ENCODE measurements around the gene PHACTR1.
A peak's percentile ranks its signal among the peaks of the same experiment; 100 is the strongest.

PHACTR1 gene

GRCh38 chr6:13099771-13100170 is 383.2 kb downstream of the PHACTR1 start:
- no peak for TF ChIP-seq POU2F2 (IDR thresholded peaks at IDR 0.05; ENCODE audit: low read depth, low read length)
- no peak for TF ChIP-seq POLR2AphosphoS5 (IDR thresholded peaks at IDR 0.05; ENCODE audit: low read depth, low read length)
- TF ChIP-seq SPI1 (IDR thresholded peaks at IDR 0.05; ENCODE audit: low read depth, low read length): no peak
- no peak for TF ChIP-seq TAF1 (IDR thresholded peaks at IDR 0.05; ENCODE audit: low read depth, low read length)
- TF ChIP-seq POLR2A (IDR thresholded peaks at IDR 0.05; ENCODE audit: low read depth, low read length): no peak
- TF ChIP-seq PAX5 (IDR thresholded peaks at IDR 0.05; ENCODE audit: insufficient read depth, low read length, severe bottlenecking): no peak
- FAIRE-seq (peak; percentile 20), DNase-seq (ENCODE audit: insufficient read length, low spot score) (no peak)

GRCh38 chr6:13101409-13101808 is 384.8 kb downstream of the PHACTR1 start:
- no peak for TF ChIP-seq POU2F2 (IDR thresholded peaks at IDR 0.05; ENCODE audit: low read depth, low read length)
- no peak for TF ChIP-seq PAX5 (IDR thresholded peaks at IDR 0.05; ENCODE audit: insufficient read depth, low read length, severe bottlenecking)
- DNase-seq (ENCODE audit: insufficient read length, low spot score): no peak
- no peak for FAIRE-seq

GRCh38 chr6:13101985-13102384 is 385.4 kb downstream of the PHACTR1 start:
- no peak for TF ChIP-seq POLR2AphosphoS5 (IDR thresholded peaks at IDR 0.05; ENCODE audit: low read depth, low read length)
- no peak for TF ChIP-seq POU2F2 (IDR thresholded peaks at IDR 0.05; ENCODE audit: low read depth, low read length)
- TF ChIP-seq PAX5 (IDR thresholded peaks at IDR 0.05; ENCODE audit: insufficient read depth, low read length, severe bottlenecking): no peak
- no peak for TF ChIP-seq SPI1 (IDR thresholded peaks at IDR 0.05; ENCODE audit: low read depth, low read length)
- no peak for TF ChIP-seq TAF1 (IDR thresholded peaks at IDR 0.05; ENCODE audit: low read depth, low read length)
- TF ChIP-seq POLR2A (IDR thresholded peaks at IDR 0.05; ENCODE audit: low read depth, low read length): no peak
- DNase-seq (ENCODE audit: insufficient read length, low spot score) (no peak), FAIRE-seq (no peak)

- no peak for TF ChIP-seq TAF1 (IDR thresholded peaks at IDR 0.05; ENCODE audit: low read depth, low read length)
- TF ChIP-seq POLR2A (IDR thresholded peaks at IDR 0.05; ENCODE audit: low read depth, low read length): no peak
- no peak for TF ChIP-seq POLR2AphosphoS5 (IDR thresholded peaks at IDR 0.05; ENCODE audit: low read depth, low read length)
- TF ChIP-seq POU2F2 (IDR thresholded peaks at IDR 0.05; ENCODE audit: low read depth, low read length): no peak
- TF ChIP-seq PAX5 (IDR thresholded peaks at IDR 0.05; ENCODE audit: insufficient read depth, low read length, severe bottlenecking): no peak
- TF ChIP-seq SPI1 (IDR thresholded peaks at IDR 0.05; ENCODE audit: low read depth, low read length): no peak
- no peak for FAIRE-seq
- no peak for DNase-seq (ENCODE audit: insufficient read length, low spot score)
Observed at GRCh38 chr6:13103169-13103568, 386.6 kb downstream of the PHACTR1 start.

- FAIRE-seq (no peak), DNase-seq (ENCODE audit: insufficient read length, low spot score) (no peak)
- TF ChIP-seq POLR2AphosphoS5 (IDR thresholded peaks at IDR 0.05; ENCODE audit: low read depth, low read length) (no peak), PAX5 (IDR thresholded peaks at IDR 0.05; ENCODE audit: insufficient read depth, low read length, severe bottlenecking) (no peak)
Observed at GRCh38 chr6:13105139-13105538, 388.6 kb downstream of the PHACTR1 start.

- TF ChIP-seq POU2F2 (IDR thresholded peaks at IDR 0.05; ENCODE audit: low read depth, low read length): no peak
- TF ChIP-seq TAF1 (IDR thresholded peaks at IDR 0.05; ENCODE audit: low read depth, low read length): no peak
- DNase-seq (ENCODE audit: insufficient read length, low spot score) (no peak), FAIRE-seq (no peak)
Observed at GRCh38 chr6:13112921-13113320, 396.4 kb downstream of the PHACTR1 start.

- DNase-seq (ENCODE audit: insufficient read length, low spot score): no peak
- no peak for FAIRE-seq
- TF ChIP-seq POLR2A (IDR thresholded peaks at IDR 0.05; ENCODE audit: low read depth, low read length): no peak
- TF ChIP-seq POU2F2 (IDR thresholded peaks at IDR 0.05; ENCODE audit: low read depth, low read length): no peak
- no peak for TF ChIP-seq TAF1 (IDR thresholded peaks at IDR 0.05; ENCODE audit: low read depth, low read length)
- no peak for TF ChIP-seq SPI1 (IDR thresholded peaks at IDR 0.05; ENCODE audit: low read depth, low read length)
- TF ChIP-seq PAX5 (IDR thresholded peaks at IDR 0.05; ENCODE audit: insufficient read depth, low read length, severe bottlenecking): no peak
- no peak for TF ChIP-seq POLR2AphosphoS5 (IDR thresholded peaks at IDR 0.05; ENCODE audit: low read depth, low read length)
Observed at GRCh38 chr6:13113376-13113775, 396.8 kb downstream of the PHACTR1 start.

- FAIRE-seq: no peak
- no peak for DNase-seq (ENCODE audit: insufficient read length, low spot score)
- TF ChIP-seq TAF1 (IDR thresholded peaks at IDR 0.05; ENCODE audit: low read depth, low read length): no peak
- no peak for TF ChIP-seq POLR2AphosphoS5 (IDR thresholded peaks at IDR 0.05; ENCODE audit: low read depth, low read length)
- no peak for TF ChIP-seq POU2F2 (IDR thresholded peaks at IDR 0.05; ENCODE audit: low read depth, low read length)
- TF ChIP-seq SPI1 (IDR thresholded peaks at IDR 0.05; ENCODE audit: low read depth, low read length): no peak
- TF ChIP-seq POLR2A (IDR thresholded peaks at IDR 0.05; ENCODE audit: low read depth, low read length): no peak
- TF ChIP-seq PAX5 (IDR thresholded peaks at IDR 0.05; ENCODE audit: insufficient read depth, low read length, severe bottlenecking): no peak
Observed at GRCh38 chr6:13113981-13114593, 397.5 kb downstream of the PHACTR1 start.

- FAIRE-seq: no peak
Observed at GRCh38 chr6:13116155-13116554, 399.6 kb downstream of the PHACTR1 start.

GRCh38 chr6:13117570-13117969 is 401.0 kb downstream of the PHACTR1 start:
- DNase-seq (ENCODE audit: insufficient read length, low spot score): no peak
- TF ChIP-seq POLR2A (IDR thresholded peaks at IDR 0.05; ENCODE audit: low read depth, low read length) (no peak), TAF1 (IDR thresholded peaks at IDR 0.05; ENCODE audit: low read depth, low read length) (no peak), POU2F2 (IDR thresholded peaks at IDR 0.05; ENCODE audit: low read depth, low read length) (no peak), PAX5 (IDR thresholded peaks at IDR 0.05; ENCODE audit: insufficient read depth, low read length, severe bottlenecking) (no peak), SPI1 (IDR thresholded peaks at IDR 0.05; ENCODE audit: low read depth, low read length) (no peak), POLR2AphosphoS5 (IDR thresholded peaks at IDR 0.05; ENCODE audit: low read depth, low read length) (no peak)
- FAIRE-seq: no peak

More at GRCh38 chr6:13116155-13116554, 399.6 kb downstream of the PHACTR1 start:
- TF ChIP-seq POU2F2 (IDR thresholded peaks at IDR 0.05; ENCODE audit: low read depth, low read length): no peak
- no peak for TF ChIP-seq PAX5 (IDR thresholded peaks at IDR 0.05; ENCODE audit: insufficient read depth, low read length, severe bottlenecking)
- no peak for TF ChIP-seq TAF1 (IDR thresholded peaks at IDR 0.05; ENCODE audit: low read depth, low read length)
- no peak for TF ChIP-seq POLR2AphosphoS5 (IDR thresholded peaks at IDR 0.05; ENCODE audit: low read depth, low read length)
- TF ChIP-seq POLR2A (IDR thresholded peaks at IDR 0.05; ENCODE audit: low read depth, low read length): no peak
- peak; percentile 93 for TF ChIP-seq SPI1 (IDR thresholded peaks at IDR 0.05; ENCODE audit: low read depth, low read length)
- DNase-seq (ENCODE audit: insufficient read length, low spot score): no peak

Data from GM12891 (cell line).